Fibroblast of lung (primary cell): ENCODE results near the gene RAP2C. TPM values are rescaled to one million over a fixed set of nuclear protein-coding genes. Genes with fewer than 3 reads are reported as not detected.
A peak's percentile ranks its signal among the peaks of the same experiment; 100 is the strongest.

Experiments used
- DNase-seq, 2 donors: peaks; one replicate each; pipeline versions ENCODE4 v3.0.0 to v3.0.0-alpha.2; 2010; ENCODE audit warnings: low read depth in 2 of 2
- H2AFZ ChIP-seq: 2 replicates; pipeline ENCODE4 v1.5.1; 2012; ENCODE audit warnings: low read length, control low read depth, inconsistent platforms
- H3K27ac ChIP-seq: 2 replicates; pipeline ENCODE4 v1.5.1; 2011; ENCODE audit warnings: low read length, control low read depth; ENCODE audit not compliant: insufficient read depth
- H3K27me3 ChIP-seq: 2 replicates; pipeline ENCODE4 v1.5.1; 2011; ENCODE audit warnings: mild to moderate bottlenecking, low read length; ENCODE audit not compliant: control insufficient read depth, insufficient read depth
- H3K36me3 ChIP-seq: 2 replicates; pipeline ENCODE4 v1.5.1; 2011; ENCODE audit warnings: low read length; ENCODE audit not compliant: control insufficient read depth, insufficient read depth
- H3K4me1 ChIP-seq: 2 replicates; pipeline ENCODE4 v1.5.1; 2011; ENCODE audit warnings: low read length; ENCODE audit not compliant: control insufficient read depth, insufficient read depth; ENCODE audit errors: extremely low read depth
- H3K4me2 ChIP-seq: 2 replicates; pipeline ENCODE4 v1.5.1; 2011; ENCODE audit warnings: low read length, control low read depth; ENCODE audit not compliant: insufficient read depth; ENCODE audit errors: extremely low read depth
- H3K4me3 ChIP-seq, 4 experiments: fragments of 200-600 bp in 1 of 4; sonication (generic) in 1 of 4; replicated peaks in 1 of 4; 2 replicates each; pipeline ENCODE4 v1.5.1; 2011 to 2016; ENCODE audit warnings: low read length in 4 of 4, low read depth in 3 of 4, mild to moderate bottlenecking in 3 of 4, control low read depth in 2 of 4, inconsistent platforms in 1 of 4, mixed read lengths in 1 of 4; ENCODE audit not compliant: insufficient read depth in 1 of 4; ENCODE audit errors: control extremely low read depth in 1 of 4
- H3K79me2 ChIP-seq: 2 replicates; pipeline ENCODE4 v1.5.1; 2012; ENCODE audit warnings: mild to moderate bottlenecking, low read length, inconsistent platforms; ENCODE audit not compliant: control insufficient read depth, insufficient read depth
- H3K9ac ChIP-seq: 2 replicates; pipeline ENCODE4 v1.5.1; 2011; ENCODE audit warnings: mild to moderate bottlenecking, low read length, control low read depth; ENCODE audit not compliant: insufficient read depth
- H3K9me3 ChIP-seq: 2 replicates; pipeline ENCODE4 v1.5.1; 2012; ENCODE audit warnings: low read depth, low read length; ENCODE audit not compliant: control insufficient read depth, insufficient read depth
- H4K20me1 ChIP-seq: 2 replicates; pipeline ENCODE4 v1.5.1; 2011; ENCODE audit warnings: low read length; ENCODE audit not compliant: control insufficient read depth, insufficient read depth; ENCODE audit errors: extremely low read depth
- CTCF ChIP-seq, 2 donors: IDR thresholded peaks in 1 of 2; conservative IDR thresholded peaks in 1 of 2; 1 replicate in 1 of 2; 2 replicates in 1 of 2; pipeline ENCODE4 v1.5.1; 2011 to 2012; ENCODE audit warnings: low read length in 2 of 2, control low read depth in 1 of 2, inconsistent platforms in 1 of 2, low read depth in 1 of 2, mild to moderate bottlenecking in 1 of 2
- EZH2 ChIP-seq: IDR thresholded peaks from 2 replicates; pipeline ENCODE4 v1.5.1; 2012; ENCODE audit warnings: low read length, control low read depth, mild to moderate bottlenecking; ENCODE audit errors: missing control alignments
- polyA minus RNA-seq: library from RNA; depleted of rRNA, polyadenylated mRNA; stranded (reverse); fragments of >200 nt; gene quantifications from 2 replicates; pipeline ENCODE4 v1.2.3, GENCODE V29; 2011; ENCODE audit warnings: low replicate concordance
- polyA plus RNA-seq, 2 donors: library from polyadenylated mRNA; depleted of rRNA in 1 of 2; stranded (reverse) in 1 of 2; unstranded in 1 of 2; fragments of >200 nt; gene quantifications; 2 replicates each; pipeline ENCODE4 v1.2.1, GENCODE V29; 2011 to 2012; ENCODE audit warnings: missing spikeins in 1 of 2
- total RNA-seq: library from RNA; depleted of rRNA; stranded (reverse); fragments of >200 nt; gene quantifications from 2 replicates; pipeline ENCODE4 v1.2.1, GENCODE V29; 2014

Gene RAP2C
- total RNA-seq: 13.6 and 24.4 TPM in 2 replicates
- polyA plus RNA-seq: 17.6 and 18.5 TPM in 2 replicates
- polyA plus RNA-seq (2012): 20.9 and 22.3 TPM in 2 replicates
- 11.5 and 16.3 TPM in 2 replicates for polyA minus RNA-seq

DNA sequence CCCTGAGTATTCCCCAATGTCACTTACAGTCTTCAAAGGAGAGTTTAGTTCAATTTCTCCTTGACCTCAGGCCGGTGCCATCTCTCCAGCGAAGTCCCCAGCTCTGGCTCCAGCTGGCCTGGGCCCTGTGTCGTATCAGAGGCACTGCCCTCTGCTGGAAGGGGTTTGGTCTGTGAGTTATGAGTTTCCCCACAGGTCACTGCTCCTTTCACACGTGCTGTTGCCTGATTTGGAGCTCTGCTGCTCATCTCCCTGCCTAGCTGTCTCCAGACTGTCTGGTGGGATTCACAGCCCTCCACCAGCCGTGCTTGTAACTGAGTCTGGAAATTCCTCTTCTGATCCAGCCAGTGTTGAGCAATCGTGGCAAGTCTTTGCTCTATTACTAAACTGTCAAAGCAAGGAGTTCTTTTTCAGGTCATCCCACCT lies at the start of gene RAP2C:
TSS of gene RAP2C (minus strand) at position 105 of the 426 bp plus-strand sequence. CDS start 2,179 bp downstream, outside the sequence.
- H4K20me1 ChIP-seq: no peaks in the 10 kb centered on the region
- H3K4me2 ChIP-seq: peak within 1 kb of the TSS; percentile 77
- H2AFZ ChIP-seq: peak within 1 kb of the TSS; percentile 45

DNA sequence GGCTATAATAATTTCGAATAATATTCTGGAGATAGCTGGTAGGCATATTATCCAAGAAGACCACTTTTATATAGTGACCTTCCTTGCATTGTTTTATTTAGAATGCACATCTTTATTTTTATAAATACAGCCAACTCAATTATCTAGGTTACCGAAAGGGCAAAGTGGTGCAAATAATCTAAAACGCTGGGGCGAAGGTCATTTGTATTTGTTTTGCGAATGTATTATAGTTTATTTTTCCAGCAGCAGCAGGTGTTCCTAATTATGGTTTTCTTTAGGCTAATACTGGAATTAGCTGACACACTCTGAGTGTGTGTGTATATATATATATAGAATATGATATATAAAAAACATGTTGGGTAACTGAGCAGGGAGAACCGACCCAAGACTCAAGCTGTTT lies 48.1 kb upstream of the RAP2C start:
- DNase-seq: no peak
- Histone ChIP-seq H3K9me3 (no peaks in the 10 kb centered on the region), H3K4me3 (no peak overlapping the region), H3K36me3 (no peaks in the 10 kb centered on the region), H3K27ac (no peak overlapping the region), H3K4me1 (no peaks in the 10 kb centered on the region), H3K79me2 (no peaks in the 10 kb centered on the region), H4K20me1 (no peaks in the 10 kb centered on the region), H3K27me3 (no peaks in the 10 kb centered on the region), H2AFZ (no peak overlapping the region), H3K4me2 (no peak overlapping the region), H3K9ac (no peak overlapping the region)
- TF ChIP-seq EZH2: no peak

More for the DNA sequence above, at the start of gene RAP2C:
- Histone ChIP-seq H3K9ac (peak within 1 kb of the TSS; percentile 68), H3K27ac (peak within 1 kb of the TSS; percentile 59), H3K27me3 (no peaks in the 10 kb centered on the region), H3K79me2 (peaks cover 16% of the 10 kb centered on the region), H3K4me1 (no peaks in the 10 kb centered on the region), H3K36me3 (no peaks in the 10 kb centered on the region), H3K9me3 (no peaks in the 10 kb centered on the region), H3K4me3 (peak within 1 kb of the TSS; percentile 49 to 87 (median 64))
- TF ChIP-seq EZH2 (no peak), CTCF (conservative IDR thresholded peaks at IDR 0.05 in 1 of 2, IDR thresholded peaks at IDR 0.05 in 1 of 2; ENCODE audit: low read depth in 1 of 2, low read length in 2 of 2) (peak; percentile 42 to 59)
- peak; percentile 53 to 67 for DNase-seq

DNA sequence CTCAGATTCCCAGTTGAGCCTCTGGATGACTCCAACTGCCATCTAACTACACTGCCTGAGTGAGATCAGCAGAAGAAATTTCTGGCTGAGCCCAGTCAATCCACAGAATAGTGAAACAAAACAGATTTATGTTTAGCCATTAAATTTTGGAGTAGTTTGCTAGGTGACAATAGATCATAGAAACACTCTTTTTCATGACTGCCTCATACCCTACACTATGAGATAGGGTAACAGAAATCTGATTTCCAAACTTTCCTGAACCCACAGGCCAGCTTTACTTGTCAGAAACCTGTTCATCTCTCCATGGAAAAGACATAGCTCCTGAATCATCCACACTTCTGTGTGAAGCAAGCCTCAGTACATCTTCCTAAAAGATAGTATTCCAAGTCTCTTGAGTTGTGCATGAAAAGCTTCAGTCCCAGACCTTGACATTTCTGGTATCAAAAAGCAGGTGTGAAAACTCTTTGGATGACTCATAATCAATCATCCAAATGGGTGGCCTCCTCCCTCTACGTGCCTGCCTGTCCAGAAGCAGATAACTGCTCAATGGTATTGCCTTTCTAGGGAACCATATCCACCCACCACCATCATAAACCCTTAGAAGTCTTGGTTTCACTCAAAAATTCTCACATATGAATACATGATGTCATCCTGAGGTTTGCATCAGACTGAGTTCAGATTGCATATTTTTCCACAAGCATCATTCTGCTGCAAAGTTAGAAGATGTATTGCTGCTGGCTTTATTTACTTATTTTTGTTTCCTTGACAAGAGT lies 47.5 kb upstream of the RAP2C start:
- Histone ChIP-seq H3K36me3 (no peaks in the 10 kb centered on the region), H3K27ac (no peak overlapping the region), H4K20me1 (no peaks in the 10 kb centered on the region), H2AFZ (no peak overlapping the region), H3K4me2 (no peak overlapping the region), H3K27me3 (no peaks in the 10 kb centered on the region), H3K9me3 (no peaks in the 10 kb centered on the region), H3K9ac (no peak overlapping the region), H3K4me3 (no peak overlapping the region), H3K79me2 (no peaks in the 10 kb centered on the region), H3K4me1 (no peaks in the 10 kb centered on the region)
- peak; percentile 49 to 78 for DNase-seq
- TF ChIP-seq EZH2: no peak
- TF ChIP-seq CTCF (conservative IDR thresholded peaks at IDR 0.05 in 1 of 2, IDR thresholded peaks at IDR 0.05 in 1 of 2; ENCODE audit: low read depth in 1 of 2, low read length in 2 of 2): no peak
